CD4-positive, alpha-beta T cell (primary cell): Measurements from ENCODE around the gene MAN1A2. TPM values are rescaled to one million over a fixed set of nuclear protein-coding genes. Genes with fewer than 3 reads are reported as not detected.

Experiments
- ATAC-seq: fragments of 200-7000 bp; cut with Tn5 transposase; one replicate; pipeline ENCODE4 v1.10.0; 2022; ENCODE audit warnings: mild to moderate bottlenecking; ENCODE audit not compliant: poor library complexity
- CTCF ChIA-PET: fragments of 350-600 bp; sonication (Branson Sonifier 250); formaldehyde crosslinking; loops from one replicate; lab custom pipeline; 2021; ENCODE audit warnings: antibody characterized with exemption, inconsistent platforms; lab: Charles Lee
- POLR2A ChIA-PET: fragments of 350-600 bp; sonication (Branson Sonifier 250); formaldehyde crosslinking; loops from one replicate; lab custom pipeline; 2021; ENCODE audit warnings: antibody characterized with exemption, inconsistent platforms; lab: Charles Lee
- DNase-seq, 14 experiments: peaks; one replicate each; pipeline ENCODE4 v3.0.0-alpha.2; 2013 to 2020; ENCODE audit warnings: mixed read lengths in 2 of 14
- H3K27ac ChIP-seq, 2 donors: one replicate each; pipeline versions ENCODE4 v1.5.1 to v1.7.0; 2013; ENCODE audit warnings: low read length in 2 of 2, low read depth in 1 of 2, mild to moderate bottlenecking in 1 of 2
- H3K27me3 ChIP-seq, 2 experiments: 1 replicate in 1 of 2; 2 replicates in 1 of 2; pipeline versions ENCODE4 v1.6.1 to v1.7.0; 2013; ENCODE audit warnings: low read length in 2 of 2, control low read depth in 1 of 2, mild to moderate bottlenecking in 1 of 2, moderate library complexity in 1 of 2; ENCODE audit not compliant: insufficient read depth in 2 of 2, control insufficient read depth in 1 of 2
- H3K36me3 ChIP-seq: one replicate; pipeline ENCODE4 v1.6.1; 2013; ENCODE audit warnings: low read length, control low read depth; ENCODE audit not compliant: insufficient read depth
- H3K4me1 ChIP-seq: one replicate; pipeline ENCODE4 v1.6.1; 2013; ENCODE audit warnings: low read length, control low read depth; ENCODE audit not compliant: insufficient read depth
- H3K4me3 ChIP-seq: one replicate; pipeline ENCODE4 v1.5.1; 2013; ENCODE audit warnings: mild to moderate bottlenecking, low read length, moderate library complexity
- H3K9me3 ChIP-seq, 2 experiments: 1 replicate in 1 of 2; 2 replicates in 1 of 2; pipeline versions ENCODE4 v1.6.1 to v1.7.0; 2013; ENCODE audit warnings: low read length in 2 of 2, mild to moderate bottlenecking in 2 of 2, control low read depth in 1 of 2, moderate library complexity in 1 of 2; ENCODE audit not compliant: control insufficient read depth in 1 of 2, insufficient read depth in 1 of 2
- H3K27ac Mint-ChIP-seq: one replicate; pipeline ENCODE4 v1.8.0; 2020; ENCODE audit warnings: mixed read lengths
- H3K27me3 Mint-ChIP-seq: one replicate; pipeline ENCODE4 v1.8.0; 2021; ENCODE audit warnings: mixed read lengths
- H3K36me3 Mint-ChIP-seq: one replicate; pipeline ENCODE4 v1.8.0; 2021; ENCODE audit warnings: low read depth, mixed read lengths
- H3K4me1 Mint-ChIP-seq: one replicate; pipeline ENCODE4 v1.8.0; 2021; ENCODE audit warnings: low read depth, mixed read lengths
- H3K4me3 Mint-ChIP-seq: one replicate; pipeline ENCODE4 v1.8.0; 2020; ENCODE audit warnings: mild to moderate bottlenecking, mixed read lengths
- H3K9me3 Mint-ChIP-seq: one replicate; pipeline ENCODE4 v1.8.0; 2020; ENCODE audit warnings: mixed read lengths
- CTCF ChIP-seq: fragments of 200-600 bp; IDR thresholded peaks from one replicate; pipeline ENCODE4 v1.8.0; 2022; ENCODE audit warnings: antibody characterized with exemption, mild to moderate bottlenecking
- intact Hi-C, 2 experiments: fragments of 100-400 bp; cut with DNase I in 1 of 2; cut with micrococcal nuclease in 1 of 2; formaldehyde crosslinking; loops; one replicate each; pipeline versions ENCODE4 v1.15.1 to v1.9.0; 2023 to 2025; cut with DNase I, micrococcal nuclease
- total RNA-seq, 174 experiments: library from RNA in 2 of 174; stranded (reverse) in 2 of 174; gene quantifications; one replicate each; pipeline ENCODE4 v1.2.3 and lab custom pipeline; 2021 to 2026

The MAN1A2 gene
- total RNA-seq, 2 experiments from 2014 or later = 45.6 to 49.7 TPM

GRCh38 chr1:117396074-117396473 is 28.8 kb downstream of the MAN1A2 start:
- Histone ChIP-seq H3K9me3 (no peaks in the 10 kb centered on the region), H3K36me3 (no peaks in the 10 kb centered on the region), H3K4me3 (no peak overlapping the region), H3K4me1 (no peaks in the 10 kb centered on the region), H3K27ac (no peak overlapping the region), H3K27me3 (no peaks in the 10 kb centered on the region)
- ATAC-seq (no peak), DNase-seq (no peak)
- H3K4me1 Mint-ChIP-seq = peaks cover 85% of the 10 kb centered on the region
- H3K27ac Mint-ChIP-seq = no peak overlapping the region
- H3K27me3 Mint-ChIP-seq = no peaks in the 10 kb centered on the region
- CTCF ChIA-PET = no interaction called here
- H3K4me3 Mint-ChIP-seq = no peak overlapping the region
- TF ChIP-seq CTCF = no peak
- intact Hi-C loops = no loop called here
- H3K9me3 Mint-ChIP-seq = peaks cover 5% of the 10 kb centered on the region
- POLR2A ChIA-PET = interaction anchor here (0.6 kb wide), 1 partner anchor 29 kb away, joined by 3 read pairs; the partner anchor contains the start of gene MAN1A2
- H3K36me3 Mint-ChIP-seq = peaks cover 20% of the 10 kb centered on the region

GRCh38 chr1:117396636-117397035 is 29.4 kb downstream of the MAN1A2 start:
- TF ChIP-seq CTCF = no peak
- CTCF ChIA-PET = no interaction called here

GRCh38 chr1:117398957-117399356 is 31.7 kb downstream of the MAN1A2 start:
- H3K9me3 ChIP-seq = no peaks in the 10 kb centered on the region
- peaks cover 47% of the 10 kb centered on the region for H3K36me3 Mint-ChIP-seq
- H3K4me3 Mint-ChIP-seq = no peak overlapping the region
- H3K4me1 Mint-ChIP-seq = peaks cover 68% of the 10 kb centered on the region
- no peak for ATAC-seq
- DNase-seq = no peak
- H3K27me3 ChIP-seq = no peaks in the 10 kb centered on the region
- H3K27ac Mint-ChIP-seq = no peak overlapping the region
- CTCF ChIA-PET = no interaction called here
- H3K4me1 ChIP-seq = no peaks in the 10 kb centered on the region
- H3K27ac ChIP-seq = no peak overlapping the region
- POLR2A ChIA-PET = no interaction called here
- TF ChIP-seq CTCF = no peak
- H3K9me3 Mint-ChIP-seq = peaks cover 8% of the 10 kb centered on the region
- intact Hi-C loops = no loop called here
- peaks cover 17% of the 10 kb centered on the region for H3K36me3 ChIP-seq
- H3K27me3 Mint-ChIP-seq = no peaks in the 10 kb centered on the region
- no peak overlapping the region for H3K4me3 ChIP-seq

More at GRCh38 chr1:117396636-117397035, 29.4 kb downstream of the MAN1A2 start:
- Mint-ChIP-seq H3K27ac (no peak overlapping the region), H3K9me3 (peaks cover 5% of the 10 kb centered on the region), H3K36me3 (peaks cover 26% of the 10 kb centered on the region), H3K27me3 (no peaks in the 10 kb centered on the region), H3K4me3 (no peak overlapping the region), H3K4me1 (peaks cover 86% of the 10 kb centered on the region)
- H3K27ac ChIP-seq = no peak overlapping the region
- no peaks in the 10 kb centered on the region for H3K36me3 ChIP-seq
- intact Hi-C loops = no loop called here
- DNase-seq = no peak
- no peak overlapping the region for H3K4me3 ChIP-seq
- H3K4me1 ChIP-seq = no peaks in the 10 kb centered on the region
- no peaks in the 10 kb centered on the region for H3K27me3 ChIP-seq
- ATAC-seq = no peak
- no peaks in the 10 kb centered on the region for H3K9me3 ChIP-seq
- POLR2A ChIA-PET = interaction anchor here (0.6 kb wide), 1 partner anchor 29 kb away, joined by 3 read pairs; the partner anchor contains the start of gene MAN1A2
